Upper lobe of right lung (tissue), 1 donor: ENCODE data around the gene PEAK1. TPM values are rescaled to one million over a fixed set of nuclear protein-coding genes. Genes with fewer than 3 reads are reported as not detected.
"Not testable (repeated sequence)": the region's sequence is repeated elsewhere in the genome, so short reads cannot be mapped to it uniquely, and the experiment has no call there.

Experiments used
- ATAC-seq: fragments of 200-7000 bp; cut with Tn5 transposase; one replicate; pipeline ENCODE4 v1.9.1; 2020; ENCODE audit warnings: mild to moderate bottlenecking, moderate library complexity
- DNase-seq: peaks from one replicate; pipeline ENCODE4 v3.0.0-alpha.2; 2020
- H3K27ac ChIP-seq: fragments of 200-600 bp; one replicate; pipeline ENCODE4 v1.8.0; 2022
- H3K27me3 ChIP-seq: fragments of 200-600 bp; one replicate; pipeline ENCODE4 v1.8.0; 2022; ENCODE audit warnings: mild to moderate bottlenecking
- H3K36me3 ChIP-seq: fragments of 200-600 bp; one replicate; pipeline ENCODE4 v1.8.0; 2022
- H3K4me1 ChIP-seq: fragments of 200-600 bp; one replicate; pipeline ENCODE4 v1.8.0; 2022
- H3K4me3 ChIP-seq: fragments of 200-600 bp; one replicate; pipeline ENCODE4 v1.8.0; 2022; ENCODE audit warnings: mild to moderate bottlenecking
- H3K9me3 ChIP-seq: fragments of 200-600 bp; one replicate; pipeline ENCODE4 v1.8.0; 2022
- CTCF ChIP-seq: fragments of 200-600 bp; IDR thresholded peaks from one replicate; pipeline ENCODE4 v1.8.0; 2022; ENCODE audit warnings: antibody characterized with exemption
- intact Hi-C: fragments of 100-400 bp; cut with DNase I; formaldehyde crosslinking; loops from one replicate; pipeline ENCODE4 v1.11.0; 2022
- total RNA-seq: library from RNA; stranded (reverse); fragmentation: NEBNext Ultra II Directional; extraction: Animal tissue kit (Norgen Biotek cat#: 25700); gene quantifications from one replicate; pipeline ENCODE4 v1.2.1, GENCODE V29; 2021
- donor health status: DM: no; HTN: yes; CAD: no; lungs with severe emphysema.

PEAK1 gene
- total RNA-seq, 1 donor from 2014 or later, result 139 TPM

GRCh38 chr15:77192451-77192850 lies 227.5 kb downstream of the PEAK1 start:
- no peaks in the 10 kb centered on the region for H3K9me3 ChIP-seq
- H3K27me3 ChIP-seq, result no peaks in the 10 kb centered on the region
- intact Hi-C loops, result no loop called here
- DNase-seq (no peak), ATAC-seq (peak; percentile 79)
- H3K4me3 ChIP-seq, result no peak overlapping the region
- H3K36me3 ChIP-seq, result no peaks in the 10 kb centered on the region
- no peak for TF ChIP-seq CTCF
- H3K27ac ChIP-seq, result no peak overlapping the region
- H3K4me1 ChIP-seq, result peaks cover 13% of the 10 kb centered on the region

- no peak for DNase-seq
- Histone ChIP-seq H3K27me3 (no peaks in the 10 kb centered on the region), H3K27ac (no peak overlapping the region), H3K36me3 (no peaks in the 10 kb centered on the region), H3K4me1 (peaks cover 23% of the 10 kb centered on the region), H3K4me3 (no peak overlapping the region), H3K9me3 (no peaks in the 10 kb centered on the region)
- ATAC-seq, result peak; percentile 75
- intact Hi-C loops, result no loop called here
- no peak for TF ChIP-seq CTCF
These were observed 228.6 kb downstream of the PEAK1 start for GRCh38 chr15:77191230-77191834.

- Histone ChIP-seq H3K4me1 (peaks cover 26% of the 10 kb centered on the region), H3K4me3 (no peak overlapping the region), H3K27ac (peak overlapping the region; percentile 63), H3K9me3 (no peaks in the 10 kb centered on the region), H3K36me3 (no peaks in the 10 kb centered on the region), H3K27me3 (no peaks in the 10 kb centered on the region)
- peak; percentile 80 for ATAC-seq
- intact Hi-C loops, result no loop called here
- no peak for TF ChIP-seq CTCF
- DNase-seq, result no peak
These were observed 232.0 kb downstream of the PEAK1 start for GRCh38 chr15:77187751-77188464.

GRCh38 chr15:77186594-77187011 lies 233.3 kb downstream of the PEAK1 start:
- intact Hi-C loops, result no loop called here
- ATAC-seq, result no peak
- peak overlapping the region; percentile 63 for H3K27ac ChIP-seq
- H3K9me3 ChIP-seq, result no peaks in the 10 kb centered on the region
- no peaks in the 10 kb centered on the region for H3K36me3 ChIP-seq
- H3K4me3 ChIP-seq, result no peak overlapping the region
- no peaks in the 10 kb centered on the region for H3K27me3 ChIP-seq
- TF ChIP-seq CTCF, result peak; percentile 36
- DNase-seq, result no peak
- peaks cover 26% of the 10 kb centered on the region for H3K4me1 ChIP-seq

- no peaks in the 10 kb centered on the region for H3K27me3 ChIP-seq
- H3K27ac ChIP-seq, result no peak overlapping the region
- DNase-seq (no peak), ATAC-seq (no peak)
- TF ChIP-seq CTCF, result no peak
- intact Hi-C loops, result no loop called here
- no peaks in the 10 kb centered on the region for H3K9me3 ChIP-seq
- peaks cover 2% of the 10 kb centered on the region for H3K36me3 ChIP-seq
- peaks cover 26% of the 10 kb centered on the region for H3K4me1 ChIP-seq
- no peak overlapping the region for H3K4me3 ChIP-seq
These were observed 234.6 kb downstream of the PEAK1 start for GRCh38 chr15:77185242-77185785.

- H3K4me3 ChIP-seq, ATAC-seq, H3K9me3 ChIP-seq, H3K27me3 ChIP-seq, H3K27ac ChIP-seq, intact Hi-C loops, H3K36me3 ChIP-seq, DNase-seq: not testable (repeated sequence)
- peaks cover 22% of the 10 kb centered on the region for H3K4me1 ChIP-seq
These were observed 235.6 kb downstream of the PEAK1 start for GRCh38 chr15:77184352-77184751.
